Esophagus squamous epithelium (tissue), 4 donors: ENCODE data around the gene BBOX1.

Experiments used
- CTCF ChIP-seq, 6 experiments: fragments of 450-650 bp in 4 of 6; fragments of 200-600 bp in 2 of 6; sonication (generic) in 2 of 6; IDR thresholded peaks; one replicate each; pipeline ENCODE4 v1.5.1; 2016 to 2019; ENCODE audit warnings: antibody characterized with exemption in 6 of 6, mild to moderate bottlenecking in 4 of 6, moderate library complexity in 4 of 6
- POLR2A ChIP-seq, 4 donors: fragments of 450-650 bp; IDR thresholded peaks; one replicate each; pipeline ENCODE4 v1.6.1; 2017; ENCODE audit warnings: antibody characterized with exemption in 4 of 4, mild to moderate bottlenecking in 4 of 4, moderate library complexity in 3 of 4

DNA sequence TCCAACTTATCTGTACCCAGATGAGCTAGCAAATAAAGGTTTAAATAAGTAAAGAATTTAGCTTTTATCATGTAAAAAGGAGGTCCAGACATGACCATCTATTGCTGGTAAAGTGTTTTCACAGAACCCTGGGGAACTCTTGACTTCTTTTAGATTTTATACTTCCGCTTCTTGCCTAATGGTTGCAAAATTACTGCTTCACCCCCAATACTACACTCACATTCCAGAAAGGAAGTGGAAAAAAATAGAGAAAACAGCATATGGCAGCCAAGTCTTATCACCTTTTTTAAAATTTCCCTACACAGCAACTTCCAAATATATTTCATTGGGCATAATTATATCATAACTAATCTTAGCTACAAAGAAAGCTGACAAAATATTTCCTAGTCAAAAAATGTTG lies 12.1 kb downstream of the BBOX1 start:
- TF ChIP-seq CTCF (IDR thresholded peaks at IDR 0.05) (no peak), POLR2A (IDR thresholded peaks at IDR 0.05) (no peak)
